Measurements from ENCODE around the gene UNC13D. TPM values are rescaled to one million over a fixed set of nuclear protein-coding genes. Genes with fewer than 3 reads are reported as not detected.

The UNC13D gene
- total and polyA plus RNA-seq, 9 of the 15 experiments (the other 6 are each of a cell fraction or from before 2014, with no cell fraction given): 0.86 to 244 (median 69.2) TPM

DNA sequence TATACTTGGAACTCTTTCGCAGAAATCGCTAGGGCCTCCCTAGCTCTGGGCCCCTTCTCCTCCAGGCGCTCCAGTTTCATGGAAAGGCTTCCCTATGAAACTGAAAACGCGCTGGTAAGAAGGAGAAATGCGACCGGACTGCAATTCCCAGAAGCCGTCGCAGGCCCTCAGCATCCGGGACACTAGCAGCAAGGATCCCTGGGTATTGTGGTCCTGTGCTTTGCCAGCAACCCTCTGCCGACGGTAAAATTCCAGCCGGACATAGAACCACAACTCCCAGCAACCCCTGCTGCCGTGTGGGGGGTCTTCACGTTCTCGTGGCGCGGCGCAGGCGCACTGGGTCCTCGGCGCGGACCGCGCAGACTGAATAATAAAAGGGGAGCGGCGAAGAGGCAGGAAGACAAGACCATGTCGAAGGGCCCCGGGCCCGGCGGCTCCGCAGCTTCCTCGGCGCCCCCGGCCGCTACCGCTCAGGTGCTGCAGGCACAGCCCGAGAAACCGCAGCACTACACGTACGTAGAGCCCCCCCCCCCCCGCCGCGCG lies 59.7 kb downstream of the UNC13D start, which contains the start of gene UNK (continued):
- TF ChIP-seq, protein P1, sequence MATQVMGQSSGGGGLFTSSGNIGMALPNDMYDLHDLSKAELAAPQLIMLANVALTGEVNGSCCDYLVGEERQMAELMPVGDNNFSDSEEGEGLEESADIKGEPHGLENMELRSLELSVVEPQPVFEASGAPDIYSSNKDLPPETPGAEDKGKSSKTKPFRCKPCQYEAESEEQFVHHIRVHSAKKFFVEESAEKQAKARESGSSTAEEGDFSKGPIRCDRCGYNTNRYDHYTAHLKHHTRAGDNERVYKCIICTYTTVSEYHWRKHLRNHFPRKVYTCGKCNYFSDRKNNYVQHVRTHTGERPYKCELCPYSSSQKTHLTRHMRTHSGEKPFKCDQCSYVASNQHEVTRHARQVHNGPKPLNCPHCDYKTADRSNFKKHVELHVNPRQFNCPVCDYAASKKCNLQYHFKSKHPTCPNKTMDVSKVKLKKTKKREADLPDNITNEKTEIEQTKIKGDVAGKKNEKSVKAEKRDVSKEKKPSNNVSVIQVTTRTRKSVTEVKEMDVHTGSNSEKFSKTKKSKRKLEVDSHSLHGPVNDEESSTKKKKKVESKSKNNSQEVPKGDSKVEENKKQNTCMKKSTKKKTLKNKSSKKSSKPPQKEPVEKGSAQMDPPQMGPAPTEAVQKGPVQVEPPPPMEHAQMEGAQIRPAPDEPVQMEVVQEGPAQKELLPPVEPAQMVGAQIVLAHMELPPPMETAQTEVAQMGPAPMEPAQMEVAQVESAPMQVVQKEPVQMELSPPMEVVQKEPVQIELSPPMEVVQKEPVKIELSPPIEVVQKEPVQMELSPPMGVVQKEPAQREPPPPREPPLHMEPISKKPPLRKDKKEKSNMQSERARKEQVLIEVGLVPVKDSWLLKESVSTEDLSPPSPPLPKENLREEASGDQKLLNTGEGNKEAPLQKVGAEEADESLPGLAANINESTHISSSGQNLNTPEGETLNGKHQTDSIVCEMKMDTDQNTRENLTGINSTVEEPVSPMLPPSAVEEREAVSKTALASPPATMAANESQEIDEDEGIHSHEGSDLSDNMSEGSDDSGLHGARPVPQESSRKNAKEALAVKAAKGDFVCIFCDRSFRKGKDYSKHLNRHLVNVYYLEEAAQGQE (IDR thresholded peaks at IDR 0.05; ENCODE audit: borderline replicate concordance): no peak
- TF ChIP-seq, protein P1 (CRISPR knock-in tag; IDR thresholded peaks at IDR 0.05; ENCODE audit: low read depth): no peak
- TF ChIP-seq EP300 (IDR thresholded peaks at IDR 0.05; ENCODE audit: low read length) (no peak), ERF (CRISPR knock-in tag; IDR thresholded peaks at IDR 0.05) (no peak), ZNF707 (CRISPR knock-in tag; conservative IDR thresholded peaks at IDR 0.05) (no peak), SAP30 (IDR thresholded peaks at IDR 0.05; ENCODE audit: borderline replicate concordance, insufficient read depth, low read depth, low read length, poor library complexity, severe bottlenecking) (no peak), SP2 (IDR thresholded peaks at IDR 0.05; ENCODE audit: extremely low read depth, low read depth, low read length, poor library complexity, severe bottlenecking) (no peak), ASH1L (IDR thresholded peaks at IDR 0.05; ENCODE audit: borderline replicate concordance, low read depth, partially characterized antibody) (peak; percentile 72), GABPA (tag; conservative IDR thresholded peaks at IDR 0.05; ENCODE audit: low read depth) (peak; percentile 68), BRD4 (IDR thresholded peaks at IDR 0.05) (no peak), XRCC3 (IDR thresholded peaks at IDR 0.05) (no peak), MEF2D (tag; conservative IDR thresholded peaks at IDR 0.05; ENCODE audit: low read depth) (peak; percentile 51; the same call in 1 of the 2 replicates)
- TF ChIP-seq, protein P2, sequence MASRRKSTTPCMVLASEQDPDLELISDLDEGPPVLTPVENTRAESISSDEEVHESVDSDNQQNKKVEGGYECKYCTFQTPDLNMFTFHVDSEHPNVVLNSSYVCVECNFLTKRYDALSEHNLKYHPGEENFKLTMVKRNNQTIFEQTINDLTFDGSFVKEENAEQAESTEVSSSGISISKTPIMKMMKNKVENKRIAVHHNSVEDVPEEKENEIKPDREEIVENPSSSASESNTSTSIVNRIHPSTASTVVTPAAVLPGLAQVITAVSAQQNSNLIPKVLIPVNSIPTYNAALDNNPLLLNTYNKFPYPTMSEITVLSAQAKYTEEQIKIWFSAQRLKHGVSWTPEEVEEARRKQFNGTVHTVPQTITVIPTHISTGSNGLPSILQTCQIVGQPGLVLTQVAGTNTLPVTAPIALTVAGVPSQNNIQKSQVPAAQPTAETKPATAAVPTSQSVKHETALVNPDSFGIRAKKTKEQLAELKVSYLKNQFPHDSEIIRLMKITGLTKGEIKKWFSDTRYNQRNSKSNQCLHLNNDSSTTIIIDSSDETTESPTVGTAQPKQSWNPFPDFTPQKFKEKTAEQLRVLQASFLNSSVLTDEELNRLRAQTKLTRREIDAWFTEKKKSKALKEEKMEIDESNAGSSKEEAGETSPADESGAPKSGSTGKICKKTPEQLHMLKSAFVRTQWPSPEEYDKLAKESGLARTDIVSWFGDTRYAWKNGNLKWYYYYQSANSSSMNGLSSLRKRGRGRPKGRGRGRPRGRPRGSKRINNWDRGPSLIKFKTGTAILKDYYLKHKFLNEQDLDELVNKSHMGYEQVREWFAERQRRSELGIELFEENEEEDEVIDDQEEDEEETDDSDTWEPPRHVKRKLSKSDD (conservative IDR thresholded peaks at IDR 0.05; ENCODE audit: low read length): no peak
- TF ChIP-seq, protein P3, sequence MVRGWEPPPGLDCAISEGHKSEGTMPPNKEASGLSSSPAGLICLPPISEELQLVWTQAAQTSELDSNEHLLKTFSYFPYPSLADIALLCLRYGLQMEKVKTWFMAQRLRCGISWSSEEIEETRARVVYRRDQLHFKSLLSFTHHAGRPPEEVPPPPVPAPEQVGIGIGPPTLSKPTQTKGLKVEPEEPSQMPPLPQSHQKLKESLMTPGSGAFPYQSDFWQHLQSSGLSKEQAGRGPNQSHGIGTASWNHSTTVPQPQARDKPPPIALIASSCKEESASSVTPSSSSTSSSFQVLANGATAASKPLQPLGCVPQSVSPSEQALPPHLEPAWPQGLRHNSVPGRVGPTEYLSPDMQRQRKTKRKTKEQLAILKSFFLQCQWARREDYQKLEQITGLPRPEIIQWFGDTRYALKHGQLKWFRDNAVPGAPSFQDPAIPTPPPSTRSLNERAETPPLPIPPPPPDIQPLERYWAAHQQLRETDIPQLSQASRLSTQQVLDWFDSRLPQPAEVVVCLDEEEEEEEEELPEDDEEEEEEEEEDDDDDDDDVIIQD (CRISPR knock-in tag; IDR thresholded peaks at IDR 0.05): no peak
- TF ChIP-seq, protein P4, sequence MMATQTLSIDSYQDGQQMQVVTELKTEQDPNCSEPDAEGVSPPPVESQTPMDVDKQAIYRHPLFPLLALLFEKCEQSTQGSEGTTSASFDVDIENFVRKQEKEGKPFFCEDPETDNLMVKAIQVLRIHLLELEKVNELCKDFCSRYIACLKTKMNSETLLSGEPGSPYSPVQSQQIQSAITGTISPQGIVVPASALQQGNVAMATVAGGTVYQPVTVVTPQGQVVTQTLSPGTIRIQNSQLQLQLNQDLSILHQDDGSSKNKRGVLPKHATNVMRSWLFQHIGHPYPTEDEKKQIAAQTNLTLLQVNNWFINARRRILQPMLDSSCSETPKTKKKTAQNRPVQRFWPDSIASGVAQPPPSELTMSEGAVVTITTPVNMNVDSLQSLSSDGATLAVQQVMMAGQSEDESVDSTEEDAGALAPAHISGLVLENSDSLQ (IDR thresholded peaks at IDR 0.05): no peak
